HCT116 (cell line): ENCODE data around the gene BLOC1S6. TPM values are rescaled to one million over a fixed set of nuclear protein-coding genes. Genes with fewer than 3 reads are reported as not detected.
"Not testable (repeated sequence)": the region's sequence is repeated elsewhere in the genome, so short reads cannot be mapped to it uniquely, and the experiment has no call there.

ENCODE experiments used
- ATAC-seq: fragments of 200-7000 bp; cut with Tn5 transposase; 2 replicates; pipeline ENCODE4 v1.9.1; 2020; ENCODE audit warnings: mild to moderate bottlenecking, moderate library complexity
- BruUV-seq: library from RNA; stranded (reverse); fragments of 400-500 nt; replicated peaks from 2 replicates; lab custom pipeline; 2021; lab: Mats Ljungman, UMichigan
- CTCF ChIA-PET: fragments of 300-600 bp; sonication (Branson Sonifier 250); formaldehyde crosslinking; loops from one replicate; lab custom pipeline; 2021; ENCODE audit warnings: antibody characterized with exemption; lab: Charles Lee
- POLR2A ChIA-PET: fragments of 300-600, 350-600 bp; sonication (Branson Sonifier 250); formaldehyde crosslinking; loops from one replicate; lab custom pipeline; 2021; ENCODE audit warnings: antibody characterized with exemption; lab: Charles Lee
- RAD21 ChIA-PET, 2 experiments: fragments of 300-600 bp; sonication (Branson Sonifier 250); formaldehyde crosslinking; loops; one replicate each; lab custom pipeline; 2023; ENCODE audit warnings: low total read pairs in 2 of 2; ENCODE audit not compliant: uncharacterized antibody in 2 of 2, unreplicated experiment in 2 of 2, low non-redundant PET in 1 of 2; lab: Charles Lee
- DNase-seq: peaks from one replicate; pipeline ENCODE4 v3.0.0-alpha.2; 2010; ENCODE audit warnings: low read depth, low spot score
- H2AFZ ChIP-seq: fragments of 200-600 bp; shearing (Covaris generic), sonication (generic); 2 replicates; pipeline ENCODE4 v1.6.1; 2017; ENCODE audit warnings: low read depth, mixed run types, mixed read lengths, antibody characterized with exemption, low read length; ENCODE audit not compliant: poor library complexity, severe bottlenecking
- H3K27ac ChIP-seq: 2 replicates; pipeline ENCODE4 v1.5.1; 2012; ENCODE audit warnings: low read depth, low read length
- H3K27me3 ChIP-seq: fragments of 200-600 bp; sonication (generic); 2 replicates; pipeline ENCODE4 v1.6.1; 2016; ENCODE audit warnings: mixed run types, low read length, mixed read lengths; ENCODE audit not compliant: insufficient read depth
- H3K36me3 ChIP-seq, 2 experiments: fragments of 200-500 bp in 1 of 2; fragments of 200-600 bp in 1 of 2; sonication (Bioruptor generic) in 1 of 2; sonication (generic) in 1 of 2; 2 replicates each; pipeline versions ENCODE4 v1.5.1 to v1.6.1; 2014 to 2016; ENCODE audit warnings: low read length in 2 of 2, inconsistent platforms in 1 of 2, mixed read lengths in 1 of 2, mixed run types in 1 of 2; ENCODE audit not compliant: insufficient read depth in 2 of 2, control insufficient read depth in 1 of 2
- H3K4me1 ChIP-seq, 2 experiments: fragments of 200-600 bp in 1 of 2; sonication (generic) in 1 of 2; 2 replicates each; pipeline versions ENCODE4 v1.5.1 to v1.6.1; 2012 to 2017; ENCODE audit warnings: low read length in 2 of 2, inconsistent platforms in 1 of 2, mild to moderate bottlenecking in 1 of 2, mixed read lengths in 1 of 2, mixed run types in 1 of 2, moderate library complexity in 1 of 2; ENCODE audit not compliant: insufficient read depth in 2 of 2, control insufficient read depth in 1 of 2
- H3K4me2 ChIP-seq: fragments of 200-600 bp; sonication (generic); 2 replicates; pipeline ENCODE4 v1.6.1; 2017; ENCODE audit warnings: mixed run types, low read length, mixed read lengths
- H3K4me3 ChIP-seq, 2 experiments: fragments of 200-600 bp in 1 of 2; sonication (generic) in 1 of 2; replicated peaks in 1 of 2; 2 replicates each; pipeline ENCODE4 v1.5.1; 2011 to 2016; ENCODE audit warnings: low read length in 2 of 2, control low read depth in 1 of 2, low read depth in 1 of 2, mild to moderate bottlenecking in 1 of 2, mixed read lengths in 1 of 2, mixed run types in 1 of 2
- H3K79me2 ChIP-seq: fragments of 200-600 bp; sonication (generic); 2 replicates; pipeline ENCODE4 v1.6.1; 2017; ENCODE audit warnings: mild to moderate bottlenecking, mixed run types, low read length, moderate library complexity, mixed read lengths; ENCODE audit not compliant: insufficient read depth
- H3K9ac ChIP-seq: fragments of 200-600 bp; sonication (generic); 2 replicates; pipeline ENCODE4 v1.6.1; 2016; ENCODE audit warnings: low read length, mixed read lengths
- H3K9me2 ChIP-seq: fragments of 200-600 bp; sonication (generic), shearing (Covaris generic); 2 replicates; pipeline ENCODE4 v1.6.1; 2017; ENCODE audit warnings: mixed run types, mild to moderate bottlenecking, moderate library complexity; ENCODE audit not compliant: insufficient read depth
- H3K9me3 ChIP-seq, 2 experiments: fragments of 200-500 bp in 1 of 2; fragments of 200-600 bp in 1 of 2; sonication (Bioruptor generic) in 1 of 2; sonication (generic) in 1 of 2; 2 replicates each; pipeline ENCODE4 v1.6.1; 2014 to 2017; ENCODE audit warnings: low read length in 2 of 2, mixed read lengths in 2 of 2, inconsistent platforms in 1 of 2, low read depth in 1 of 2, mild to moderate bottlenecking in 1 of 2, mixed run types in 1 of 2, moderate library complexity in 1 of 2; ENCODE audit not compliant: control insufficient read depth in 1 of 2, insufficient read depth in 1 of 2
- H4K20me1 ChIP-seq: fragments of 200-600 bp; sonication (generic), shearing (Covaris generic); 2 replicates; pipeline ENCODE4 v1.6.1; 2017; ENCODE audit warnings: mixed run types, mild to moderate bottlenecking, moderate library complexity; ENCODE audit not compliant: insufficient read depth
- ELF1 ChIP-seq: IDR thresholded peaks from 2 replicates; pipeline ENCODE4 v1.6.1; 2012; ENCODE audit warnings: low read depth, borderline replicate concordance
- FOSL1 ChIP-seq: IDR thresholded peaks from 2 replicates; pipeline ENCODE4 v1.6.1; 2012; ENCODE audit warnings: low read depth
- JUND ChIP-seq: IDR thresholded peaks from 2 replicates; pipeline ENCODE4 v1.6.1; 2012
- TCF7L2 ChIP-seq: IDR thresholded peaks from 2 replicates; pipeline ENCODE4 v1.7.0; 2011; ENCODE audit warnings: borderline replicate concordance, inconsistent platforms; ENCODE audit not compliant: insufficient read depth, insufficient read length; ENCODE audit errors: extremely low read depth
- YY1 ChIP-seq: IDR thresholded peaks from 2 replicates; pipeline ENCODE4 v1.6.1; 2011; ENCODE audit warnings: low read length, low read depth, moderate library complexity, mild to moderate bottlenecking; ENCODE audit not compliant: insufficient replicate concordance; ENCODE audit errors: extremely low read depth
- ZFX ChIP-seq: fragments of 450-650 bp; IDR thresholded peaks from 2 replicates; pipeline ENCODE4 v1.6.1; 2017
- intact Hi-C: fragments of 100-400 bp; cut with micrococcal nuclease; formaldehyde crosslinking; loops from 2 replicates; pipeline ENCODE4 v1.10.0; 2022
- total RNA-seq: library from RNA; stranded (reverse); gene quantifications from one replicate; pipeline ENCODE4 v1.2.1, GENCODE V29; 2021; ENCODE audit not compliant: unreplicated experiment

BLOC1S6 gene
- total RNA-seq, 1 experiment from 2014 or later = 40.7 TPM

- Histone ChIP-seq H3K27me3 (no peaks in the 10 kb centered on the region), H3K9ac (peak overlapping the region; percentile 32; the same call in 1 of the 2 replicates), H3K79me2 (no peaks in the 10 kb centered on the region), H3K4me1 (peaks cover 9 to 16% of the 10 kb centered on the region in 2 experiments), H3K9me2 (no peaks in the 10 kb centered on the region), H3K4me2 (peak overlapping the region; percentile 40), H2AFZ (no peak overlapping the region), H3K9me3 (no peaks in the 10 kb centered on the region), H3K27ac (peak overlapping the region; percentile 1; the same call in 1 of the 2 replicates), H4K20me1 (no peaks in the 10 kb centered on the region), H3K4me3 (no peak overlapping the region), H3K36me3 (no peaks in the 10 kb centered on the region)
- CTCF ChIA-PET = interaction anchor here (1.0 to 1.2 kb wide), 3 partner anchors 12 to 191 kb away, joined by 3 to 4 read pairs (median 3); partner anchors contain the start of gene SQOR
- intact Hi-C loops = no loop called here
- ATAC-seq (peak; percentile 71), DNase-seq (peak; percentile 32)
- TF ChIP-seq FOSL1 = peak; percentile 46; the same call in 1 of the 2 replicates
- no peak for TF ChIP-seq YY1
- no peak for TF ChIP-seq ZFX
- no peak for TF ChIP-seq ELF1
- peak; percentile 46 for TF ChIP-seq JUND
- TF ChIP-seq TCF7L2 = no peak
- RAD21 ChIA-PET = no interaction called here
- POLR2A ChIA-PET = interaction anchor here (0.6 to 0.9 kb wide), 2 partner anchors 17 to 1102 kb away, joined by 3 to 4 read pairs; no protein-coding TSS in a partner anchor
- no TSS peak for BruUV-seq
Measured at GRCh38 chr15:45648521-45649200, 61.5 kb downstream of the BLOC1S6 start.

GRCh38 chr15:45650007-45650406 is 62.8 kb downstream of the BLOC1S6 start:
- DNase-seq, RAD21 ChIA-PET, H3K4me3 ChIP-seq, H3K27me3 ChIP-seq, H2AFZ ChIP-seq, intact Hi-C loops, H3K9ac ChIP-seq, H4K20me1 ChIP-seq, POLR2A ChIA-PET, CTCF ChIA-PET, H3K9me3 ChIP-seq, H3K36me3 ChIP-seq, H3K27ac ChIP-seq, H3K79me2 ChIP-seq, BruUV-seq, H3K9me2 ChIP-seq, ATAC-seq, H3K4me2 ChIP-seq: not testable (repeated sequence)
- peaks cover 9 to 16% of the 10 kb centered on the region in 2 experiments for H3K4me1 ChIP-seq
